ENCODE measurements around the gene PEAK1.

GRCh38 chr15:77083381-77084160 lies 336.3 kb downstream of the PEAK1 start:
- TF ChIP-seq CTCF (IDR thresholded peaks at IDR 0.05 in 2 of 3, conservative IDR thresholded peaks at IDR 0.05 in 1 of 3; ENCODE audit: insufficient read depth in 2 of 3, low read depth in 1 of 3, low read length in 3 of 3) (no peak), PHB2 (IDR thresholded peaks at IDR 0.05; ENCODE audit: low read depth) (no peak)

Data from K562 (cell line).